Stimulated activated CD4-positive, alpha-beta T cell treated with anti-CD3 and anti-CD28 coated beads, Interleukin-4, amount 100 ng/mL, for 1 hour (primary cell): ENCODE measurements around the gene LRAT.

ENCODE experiments used
- DNase-seq: peaks from one replicate; pipeline ENCODE4 v3.0.0-alpha.2; 2020

The LRAT gene

DNA sequence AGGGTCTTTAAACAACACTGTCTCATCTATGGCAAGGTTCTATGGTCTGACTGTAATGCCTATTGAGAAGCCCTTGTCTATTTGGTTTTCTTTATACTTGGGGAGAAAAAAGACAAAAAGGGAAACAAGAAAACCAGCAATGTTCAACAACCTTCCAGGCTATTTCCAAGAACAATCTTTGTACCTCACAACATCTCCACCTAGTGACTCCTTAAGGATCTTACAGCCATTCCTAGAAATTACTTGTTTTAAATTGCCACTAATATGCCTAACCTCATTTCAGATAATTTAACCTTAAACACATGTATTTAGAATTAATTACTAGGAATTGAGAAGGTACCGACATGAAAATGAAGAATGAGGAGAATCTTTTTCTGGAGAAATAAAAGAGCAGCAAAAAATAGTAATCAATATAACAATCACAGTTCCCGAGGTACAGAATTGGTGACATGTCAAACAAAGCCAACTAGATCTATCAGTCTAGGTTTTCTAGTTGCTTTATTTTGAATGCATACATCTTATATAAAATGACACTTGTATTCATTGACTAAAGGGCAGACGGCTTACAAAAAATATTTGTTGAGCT, 35.7 kb downstream of the LRAT start:
- no peak for DNase-seq

GRCh38 chr4:154781126-154781982, 37.6 kb downstream of the LRAT start, which contains the start of gene RBM46:
TSS of gene RBM46 (plus strand) at chr4:154781272. CDS start at chr4:154796753, 15,481 bp downstream.
- DNase-seq, result no peak

DNA sequence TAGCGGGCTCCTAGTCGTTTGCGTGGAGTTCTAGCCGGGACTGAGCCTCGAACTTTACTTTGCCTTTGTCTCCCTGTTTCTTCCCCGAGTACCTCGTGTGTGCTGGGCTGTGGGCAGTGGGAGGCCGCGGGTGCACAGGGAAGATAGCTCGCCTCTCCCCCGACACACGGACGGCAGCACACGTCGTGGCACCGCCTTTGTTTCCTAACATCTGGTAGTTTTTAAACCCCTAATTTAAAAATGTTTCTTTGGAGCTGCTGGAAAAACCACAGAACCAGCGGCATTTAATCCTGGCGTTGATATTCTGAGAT, 38.1 kb downstream of the LRAT start:
- no peak for DNase-seq
